HG02571 (cell line): Measurements from ENCODE around the gene SAA2.
A peak's percentile ranks its signal among the peaks of the same experiment; 100 is the strongest.

Source experiments
- ATAC-seq: cut with Tn5 transposase; IDR thresholded peaks from one replicate; pipeline ENCODE4 v1.9.1; 2021; ENCODE audit warnings: mild to moderate bottlenecking, moderate library complexity; ENCODE audit not compliant: unreplicated experiment

SAA2 gene

DNA sequence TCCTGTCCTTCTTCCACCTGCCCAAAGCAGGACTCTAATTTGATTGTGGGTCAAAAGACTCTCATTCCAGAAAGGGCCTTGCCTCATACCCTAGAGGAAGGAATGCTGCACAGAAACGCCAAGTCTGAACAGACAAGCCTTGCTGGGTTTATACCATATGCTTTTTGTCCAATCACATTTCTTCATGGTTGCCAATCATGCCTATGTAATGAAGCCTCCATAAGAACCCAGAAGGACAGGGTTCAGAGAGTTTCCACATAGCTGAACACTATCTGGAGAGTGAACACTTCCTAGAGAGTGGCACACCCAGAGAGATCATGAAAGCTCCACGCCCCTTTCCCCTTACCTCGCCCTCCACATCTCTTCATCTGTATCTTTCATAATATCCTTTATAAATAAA lies 4.8 kb upstream of the SAA2 start:
- no peak for ATAC-seq

DNA sequence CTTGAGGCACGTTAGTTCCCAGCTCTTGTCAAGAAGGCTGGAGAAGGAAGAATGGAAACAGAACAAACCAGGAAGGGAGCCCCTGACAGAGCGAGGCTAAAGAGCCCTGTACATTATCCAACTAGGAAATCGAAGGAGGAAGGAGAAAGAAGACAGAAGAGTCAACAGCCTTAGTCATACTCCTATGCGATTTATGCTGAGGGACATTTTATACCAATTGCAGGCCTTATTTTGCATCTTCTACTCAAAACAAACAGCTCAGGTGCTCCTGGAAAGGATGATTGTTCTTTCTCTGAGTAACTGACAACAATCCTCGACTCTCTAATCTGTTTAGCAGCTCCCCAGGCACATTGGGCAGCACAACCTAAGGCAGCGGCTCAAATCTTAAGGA lies 1.3 kb downstream of the SAA2 start:
- peak; percentile 16 for ATAC-seq

DNA sequence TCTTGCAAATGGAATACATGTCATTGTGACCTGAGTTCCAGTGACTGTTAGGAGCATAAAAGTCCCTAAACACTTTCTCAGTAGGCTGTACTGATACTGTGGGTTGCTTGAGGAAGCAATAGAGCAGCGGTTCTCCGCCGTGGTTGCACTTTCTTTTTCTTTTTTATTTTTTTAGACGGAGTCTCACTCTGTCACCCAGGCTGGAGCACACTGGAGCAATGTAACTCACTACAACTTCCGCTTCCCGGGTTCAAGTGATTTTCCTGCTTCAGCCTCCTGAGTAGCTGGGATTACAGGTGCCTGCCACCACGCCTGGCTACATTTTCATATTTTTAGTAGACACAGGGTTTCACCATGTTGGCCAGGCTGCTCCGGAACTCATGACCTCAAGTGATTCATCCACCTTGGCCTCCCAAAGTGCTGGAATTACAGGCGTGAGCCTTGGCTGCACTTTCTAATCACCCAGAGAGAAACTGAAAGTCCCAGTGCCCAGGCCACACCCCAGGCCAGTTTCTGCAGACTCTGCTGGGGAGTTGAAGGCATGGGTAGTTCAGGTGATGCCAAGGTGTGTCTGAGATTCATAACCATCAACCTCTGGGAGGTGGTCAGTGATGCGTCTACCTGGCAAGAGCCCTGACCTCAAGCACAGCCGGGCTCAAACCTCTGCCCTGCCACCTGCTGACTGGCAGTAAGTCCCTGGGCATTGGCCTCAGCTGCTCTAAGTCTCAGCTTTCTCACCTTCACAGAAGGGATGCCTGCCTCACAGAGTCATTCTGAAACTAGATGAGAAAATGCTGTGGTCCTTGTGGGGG lies 1.9 kb downstream of the SAA2 start:
- peak; percentile 86 for ATAC-seq

DNA sequence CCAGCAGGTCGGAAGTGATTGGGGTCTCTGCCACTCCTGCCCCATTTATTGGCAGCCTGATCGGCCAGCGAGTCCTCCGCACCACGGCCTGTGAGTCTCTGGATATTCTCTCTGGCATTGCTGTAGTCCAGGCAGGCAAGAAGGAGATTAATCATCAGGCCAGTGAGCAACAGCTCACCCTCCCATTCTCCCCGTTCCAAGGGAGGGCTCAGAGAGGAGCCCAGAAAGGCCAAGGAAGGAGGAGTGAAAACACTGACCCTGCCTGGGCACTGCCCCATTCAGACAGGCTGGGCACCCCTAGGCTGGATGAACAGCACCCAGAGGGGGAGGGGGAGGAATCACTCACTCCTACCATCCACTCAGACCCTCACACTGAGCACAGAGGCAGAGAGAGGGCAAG lies 3.1 kb downstream of the SAA2 start:
- no peak for ATAC-seq

- ATAC-seq: no peak
Observed at GRCh38 chr11:18243783-18244362, 4.6 kb downstream of the SAA2 start.

GRCh38 chr11:18239655-18240054 lies 8.8 kb downstream of the SAA2 start:
- no peak for ATAC-seq

DNA sequence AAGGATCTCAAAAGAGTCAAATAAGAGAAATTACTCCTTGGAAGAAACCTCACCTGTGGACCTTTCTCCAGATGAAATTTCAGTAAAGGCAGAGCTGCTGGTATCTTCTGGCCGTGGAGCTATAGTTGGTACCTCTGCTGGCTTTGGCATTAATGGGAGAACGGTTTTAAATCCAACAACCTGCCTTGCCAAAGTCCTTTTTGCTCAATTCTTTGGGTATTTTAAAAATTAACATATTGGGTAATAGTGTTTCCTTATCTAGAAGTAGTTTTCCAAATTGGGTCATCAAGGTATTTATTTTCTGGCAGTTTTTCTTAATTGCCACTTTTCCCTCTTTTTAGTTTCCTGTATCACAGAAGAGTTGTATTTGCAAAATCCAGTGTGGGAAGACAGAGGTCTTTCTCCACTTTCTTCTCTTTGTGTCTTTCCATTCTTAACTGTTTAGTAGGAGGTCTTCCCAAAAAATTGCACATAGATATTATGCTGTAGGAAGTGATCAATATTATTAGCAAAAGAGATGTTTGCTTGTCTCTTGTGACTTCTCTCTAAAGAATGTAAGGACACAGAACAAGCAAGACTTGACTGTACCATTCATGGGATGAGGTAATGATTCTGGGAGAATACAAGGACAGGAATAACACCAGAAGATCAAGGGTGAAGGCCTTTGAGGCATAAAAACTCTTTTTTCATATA lies 11.7 kb downstream of the SAA2 start, which contains the start of gene SAA4:
Gene SAA4 (minus strand): TSS at position 139 of the 693 bp plus-strand sequence. CDS start 876 bp downstream, outside the sequence.
- ATAC-seq: no peak

DNA sequence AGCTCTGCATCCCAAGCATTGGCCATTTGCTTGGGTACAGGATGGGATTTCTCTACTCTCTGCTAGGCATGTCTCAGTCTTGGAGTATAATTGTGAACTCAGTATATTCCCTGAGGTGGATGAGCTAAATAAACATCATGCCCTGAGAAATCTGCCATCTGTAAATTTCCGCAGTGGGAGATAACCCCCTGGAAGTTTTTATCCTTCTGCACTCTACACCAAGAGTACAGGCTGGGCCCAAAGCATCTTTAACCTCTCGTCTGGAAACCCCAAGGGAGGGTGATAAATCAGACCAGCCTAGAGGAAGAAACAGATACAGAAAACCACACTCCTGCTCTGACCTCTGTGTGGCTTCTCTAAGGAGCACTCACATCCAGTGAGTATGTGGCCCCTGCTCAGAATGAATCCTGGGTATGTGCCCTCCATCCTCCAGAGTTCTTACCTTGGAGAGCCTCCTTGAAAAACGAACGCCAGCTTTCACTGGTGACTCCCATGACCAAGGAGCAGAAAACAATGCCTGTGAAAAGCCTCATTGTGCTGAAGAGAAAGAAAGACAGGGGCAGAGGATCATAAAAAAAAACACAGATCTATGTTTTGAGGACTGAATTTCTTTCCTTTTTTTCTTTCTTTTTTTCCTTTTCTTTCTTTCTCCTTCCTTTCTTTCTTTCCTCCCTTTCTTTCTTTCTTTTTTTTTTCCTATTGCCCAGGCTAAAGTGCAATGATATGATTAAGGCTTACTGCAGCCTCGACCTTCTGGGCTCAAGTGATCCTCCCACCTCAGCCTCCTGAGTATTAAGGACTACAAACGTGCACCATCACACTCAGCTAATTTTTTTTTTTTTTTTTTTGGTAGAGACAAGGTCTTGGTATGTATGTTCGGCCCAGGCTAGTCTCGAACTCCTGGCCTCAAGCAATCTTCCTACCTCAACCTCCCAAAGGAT lies 12.8 kb downstream of the SAA2 start:
- no peak for ATAC-seq

- no peak for ATAC-seq
Observed at GRCh38 chr11:18233912-18234311, 14.6 kb downstream of the SAA2 start.

DNA sequence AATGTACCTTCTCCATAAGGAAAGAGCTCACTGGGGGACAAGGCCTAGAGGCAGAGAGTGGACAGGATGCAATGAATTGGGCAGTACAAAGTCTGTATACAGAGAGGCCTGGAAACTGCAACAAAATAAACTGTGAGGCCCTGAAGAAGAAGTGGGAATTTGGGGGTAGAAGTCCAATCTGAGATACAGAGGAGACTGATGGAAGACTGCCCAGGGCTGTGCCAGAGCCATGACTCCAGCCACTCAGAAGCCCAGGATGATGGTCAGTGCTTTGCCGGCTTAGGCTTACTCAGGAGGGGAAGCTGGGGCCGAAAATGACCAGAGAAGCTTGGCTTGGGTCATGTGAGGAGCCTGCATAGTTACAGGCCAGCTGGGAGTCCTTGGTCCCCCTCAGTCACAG lies 17.6 kb downstream of the SAA2 start:
- ATAC-seq: no peak

GRCh38 chr11:18229501-18229900 lies 19.0 kb downstream of the SAA2 start:
- ATAC-seq: peak; percentile 93

- ATAC-seq: no peak
Observed at GRCh38 chr11:18225913-18226312, 22.6 kb downstream of the SAA2 start.

- no peak for ATAC-seq
Observed at GRCh38 chr11:18223591-18224387, 24.7 kb downstream of the SAA2 start.

- ATAC-seq: no peak
Observed at GRCh38 chr11:18222814-18223421, 25.6 kb downstream of the SAA2 start.

DNA sequence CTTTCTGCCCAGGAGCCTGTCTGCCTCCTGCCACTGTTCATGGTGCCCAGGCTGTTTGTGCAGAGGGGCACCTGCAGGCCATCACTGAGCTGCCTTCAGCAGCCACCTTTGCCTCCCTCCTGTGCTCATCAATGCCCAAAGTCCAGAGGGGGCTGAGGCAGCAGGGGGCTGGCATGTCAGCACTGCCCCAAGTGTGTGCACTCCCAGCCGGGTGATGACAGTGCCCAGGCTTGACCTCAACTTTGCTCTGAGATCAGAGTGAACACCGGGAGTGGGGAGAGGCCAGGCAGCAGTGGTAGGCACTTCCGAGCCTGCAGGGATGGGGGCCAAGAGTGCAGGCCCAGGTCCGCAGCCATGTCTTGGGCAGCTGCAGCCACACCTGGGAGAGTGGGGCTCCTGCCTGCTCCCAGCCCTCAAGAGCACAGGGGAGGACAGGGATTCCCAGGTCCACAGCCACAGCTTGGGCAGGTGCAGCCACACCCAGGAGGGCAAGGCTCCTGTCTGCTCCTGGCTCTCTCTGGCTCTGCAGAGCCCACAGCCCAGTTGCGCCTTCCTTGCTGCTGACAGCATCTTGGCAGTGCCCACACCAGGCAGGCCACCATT lies 27.1 kb downstream of the SAA2 start:
- ATAC-seq: no peak

DNA sequence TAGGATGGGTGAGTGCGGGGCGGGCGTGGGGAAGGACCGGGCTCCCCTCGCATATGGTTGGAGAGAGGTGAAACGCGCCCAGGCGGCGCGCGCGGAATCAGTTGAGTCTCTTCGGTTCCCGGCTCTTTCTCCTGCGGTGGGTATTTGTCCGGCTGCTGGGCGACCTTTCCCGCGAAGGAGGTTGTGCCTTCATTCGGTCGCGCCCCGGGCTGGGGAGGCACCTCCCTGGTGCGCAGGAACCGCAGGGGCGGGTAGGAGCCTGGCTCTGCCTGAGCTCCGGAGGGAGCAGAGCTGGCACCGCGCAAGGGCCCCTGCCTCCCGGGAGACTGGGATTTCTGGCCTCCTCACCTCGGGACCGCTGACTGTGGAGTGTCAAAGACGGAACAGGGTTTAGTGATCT lies 39.4 kb downstream of the SAA2 start:
- ATAC-seq: no peak

DNA sequence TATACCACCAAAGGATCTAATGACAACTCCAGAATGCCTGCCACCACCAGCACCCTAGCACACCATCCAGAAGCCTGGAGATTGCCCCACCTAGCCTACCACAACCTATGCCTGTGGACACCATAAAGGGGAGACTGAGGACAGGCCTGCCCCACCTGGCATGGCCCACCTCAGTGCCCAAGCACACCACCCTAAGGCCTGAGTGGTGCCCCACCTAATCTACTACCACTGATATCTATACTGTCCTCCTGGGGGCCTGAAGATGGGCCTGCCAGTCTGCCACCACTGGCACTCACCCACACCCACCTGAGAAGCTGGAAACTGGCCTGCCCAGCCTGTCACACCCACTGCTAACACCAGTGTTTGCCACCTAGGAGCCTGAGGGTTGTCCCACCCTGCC lies 43.7 kb downstream of the SAA2 start:
- ATAC-seq: no peak

GRCh38 chr11:18204220-18204619 lies 44.2 kb downstream of the SAA2 start:
- ATAC-seq: no peak

DNA sequence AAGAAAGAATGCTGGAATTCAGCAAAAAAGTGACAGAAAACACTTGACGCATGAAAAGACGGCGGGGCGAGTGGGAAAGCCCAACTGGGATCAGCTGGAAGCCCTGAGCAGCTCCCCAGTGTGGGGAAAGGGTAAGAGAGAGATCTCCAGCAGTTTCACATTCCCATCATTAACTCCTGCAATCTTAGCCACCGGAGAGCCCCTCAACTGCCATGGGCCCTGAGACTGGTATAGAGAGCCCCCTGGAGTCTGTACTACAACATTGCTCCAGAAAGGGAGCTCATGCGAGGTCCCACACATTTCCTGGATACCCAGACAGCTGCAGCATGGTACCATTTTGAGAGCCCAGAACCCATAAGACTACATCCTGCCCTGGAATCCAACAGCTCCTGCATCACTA lies 44.7 kb downstream of the SAA2 start:
- ATAC-seq: no peak
